ENCODE results near the gene UBE2Z. TPM values are rescaled to one million over a fixed set of nuclear protein-coding genes. Genes with fewer than 3 reads are reported as not detected.
"Not testable (repeated sequence)": the region's sequence is repeated elsewhere in the genome, so short reads cannot be mapped to it uniquely, and the experiment has no call there.

UBE2Z gene
- total RNA-seq, 1 donor from 2014 or later = 111 TPM

- no peak for DNase-seq (ENCODE audit: extremely low read depth, low read depth, low spot score)
Observed at GRCh38 chr17:48903401-48903800, 4.8 kb upstream of the UBE2Z start.

- DNase-seq (ENCODE audit: extremely low read depth, low read depth, low spot score) = no peak
Observed at GRCh38 chr17:48904428-48904827, 3.8 kb upstream of the UBE2Z start.

- no peak for DNase-seq (ENCODE audit: extremely low read depth, low read depth, low spot score)
Observed at GRCh38 chr17:48905987-48906515, 2.2 kb upstream of the UBE2Z start.

- DNase-seq (ENCODE audit: extremely low read depth, low read depth, low spot score) = no peak
Observed at GRCh38 chr17:48907713-48908046, 527 bp upstream of the UBE2Z start.

- DNase-seq (ENCODE audit: extremely low read depth, low read depth, low spot score) = no peak
Observed at GRCh38 chr17:48908853-48909394, 717 bp downstream of the UBE2Z start.

- no peak for DNase-seq (ENCODE audit: extremely low read depth, low read depth, low spot score)
Observed at GRCh38 chr17:48909783-48910182, 1.6 kb downstream of the UBE2Z start.

- DNase-seq (ENCODE audit: extremely low read depth, low read depth, low spot score) = no peak
Observed at GRCh38 chr17:48910370-48910769, 2.2 kb downstream of the UBE2Z start.

DNA sequence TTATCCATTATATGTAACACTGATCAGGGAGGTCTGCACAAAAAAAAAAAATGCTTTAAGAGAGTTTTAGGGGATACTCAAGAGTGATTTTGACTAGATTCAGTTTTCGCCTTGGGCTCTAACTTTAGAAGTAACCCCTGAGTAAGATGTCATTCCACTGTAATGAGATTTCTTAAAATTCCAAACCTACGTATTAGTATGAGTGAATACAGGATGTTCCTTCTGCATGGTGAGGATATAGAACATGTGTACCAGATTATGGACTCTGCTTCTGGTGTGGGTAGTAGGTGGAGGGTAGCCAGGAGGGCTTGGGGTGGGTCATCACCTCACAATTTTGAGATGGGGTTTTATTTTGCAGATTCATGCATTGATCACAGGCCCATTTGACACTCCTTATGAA lies 4.3 kb downstream of the UBE2Z start:
- DNase-seq (ENCODE audit: extremely low read depth, low read depth, low spot score) = no peak

DNA sequence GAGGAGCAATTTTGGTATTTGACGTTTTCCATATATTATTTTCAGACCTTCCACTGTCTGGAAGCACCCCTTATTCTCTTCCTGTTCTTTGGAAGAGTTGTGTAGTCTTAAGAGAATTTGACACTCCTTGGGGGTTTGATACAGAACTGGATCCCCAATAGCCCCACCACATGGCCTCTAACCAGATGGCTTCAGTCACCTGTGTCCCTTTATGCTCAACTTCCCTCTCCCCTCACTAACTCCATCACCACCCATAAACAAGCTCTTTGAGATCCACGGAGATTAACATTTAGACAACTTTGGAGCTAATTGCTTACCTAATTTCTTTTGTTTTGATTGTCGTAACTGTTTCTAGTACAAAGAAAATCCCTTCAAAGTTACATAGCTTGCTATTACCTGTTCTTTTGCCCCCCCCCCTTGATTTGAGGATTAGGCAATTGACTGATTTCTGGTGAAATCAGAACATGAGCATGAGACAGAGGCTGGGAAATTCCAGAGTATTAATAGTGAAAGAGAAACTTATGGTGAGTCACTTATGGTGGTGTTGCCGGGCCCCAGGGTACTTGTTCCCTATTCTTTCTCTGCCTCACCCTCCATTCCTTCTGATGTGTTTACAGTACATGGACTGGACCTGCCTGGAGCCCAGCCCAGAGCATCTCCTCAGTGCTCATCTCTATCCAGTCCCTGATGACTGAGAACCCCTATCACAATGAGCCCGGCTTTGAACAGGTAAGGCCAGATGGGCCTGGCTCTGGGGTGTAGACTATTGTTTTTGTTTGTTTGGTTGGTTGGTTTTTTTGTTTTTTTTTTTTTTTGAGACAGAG lies 7.5 kb downstream of the UBE2Z start:
- DNase-seq (ENCODE audit: extremely low read depth, low read depth, low spot score) = no peak

DNA sequence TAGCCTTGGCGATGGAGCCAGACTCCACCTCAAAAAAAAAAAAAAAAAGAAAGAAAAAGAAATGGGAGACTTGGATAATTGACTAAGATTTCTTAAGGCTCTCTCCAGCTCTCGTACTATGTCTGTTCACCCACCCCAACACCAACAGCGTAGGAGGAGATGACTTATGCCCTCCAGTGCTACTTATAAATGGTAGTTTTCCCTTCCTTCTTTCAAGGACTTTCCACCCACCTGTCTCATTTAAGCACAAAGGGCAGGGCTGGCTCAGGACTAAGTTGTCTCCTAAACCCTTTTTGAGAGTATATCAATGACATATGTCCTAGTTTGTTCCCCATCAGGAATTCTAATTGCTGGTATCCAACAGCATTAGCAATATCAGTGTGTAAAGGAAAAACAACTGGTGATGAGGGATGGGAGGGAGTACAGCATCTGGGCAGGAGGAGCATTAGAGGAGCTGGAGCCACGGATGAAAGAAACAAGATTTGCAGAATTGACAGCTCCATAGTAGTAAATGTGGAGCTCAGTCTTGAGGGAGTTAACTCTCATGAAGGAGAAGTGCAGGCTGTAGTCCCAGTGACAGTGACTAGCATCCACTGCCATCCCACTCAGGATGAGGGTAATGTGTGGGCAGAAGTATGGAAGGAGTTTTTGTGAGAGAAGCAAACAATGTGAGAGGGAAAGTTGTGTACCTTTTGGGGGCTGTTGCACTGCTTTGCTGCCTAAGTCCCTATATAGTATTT lies 17.2 kb downstream of the UBE2Z start:
- DNase-seq (ENCODE audit: extremely low read depth, low read depth, low spot score) = no peak

GRCh38 chr17:48925991-48926342 lies 17.8 kb downstream of the UBE2Z start:
- DNase-seq (ENCODE audit: extremely low read depth, low read depth, low spot score) = no peak

GRCh38 chr17:48927978-48928745 lies 20.0 kb downstream of the UBE2Z start:
- DNase-seq (ENCODE audit: extremely low read depth, low read depth, low spot score) = no peak

- DNase-seq (ENCODE audit: extremely low read depth, low read depth, low spot score) = no peak
Observed at GRCh38 chr17:48928876-48929811, 20.9 kb downstream of the UBE2Z start.

GRCh38 chr17:48929812-48930165 lies 21.6 kb downstream of the UBE2Z start:
- no peak for DNase-seq (ENCODE audit: extremely low read depth, low read depth, low spot score)

GRCh38 chr17:48930435-48930873 lies 22.2 kb downstream of the UBE2Z start:
- DNase-seq (ENCODE audit: extremely low read depth, low read depth, low spot score) = no peak

- DNase-seq (ENCODE audit: extremely low read depth, low read depth, low spot score) = no peak
Observed at GRCh38 chr17:48933035-48933434, 24.8 kb downstream of the UBE2Z start.

DNA sequence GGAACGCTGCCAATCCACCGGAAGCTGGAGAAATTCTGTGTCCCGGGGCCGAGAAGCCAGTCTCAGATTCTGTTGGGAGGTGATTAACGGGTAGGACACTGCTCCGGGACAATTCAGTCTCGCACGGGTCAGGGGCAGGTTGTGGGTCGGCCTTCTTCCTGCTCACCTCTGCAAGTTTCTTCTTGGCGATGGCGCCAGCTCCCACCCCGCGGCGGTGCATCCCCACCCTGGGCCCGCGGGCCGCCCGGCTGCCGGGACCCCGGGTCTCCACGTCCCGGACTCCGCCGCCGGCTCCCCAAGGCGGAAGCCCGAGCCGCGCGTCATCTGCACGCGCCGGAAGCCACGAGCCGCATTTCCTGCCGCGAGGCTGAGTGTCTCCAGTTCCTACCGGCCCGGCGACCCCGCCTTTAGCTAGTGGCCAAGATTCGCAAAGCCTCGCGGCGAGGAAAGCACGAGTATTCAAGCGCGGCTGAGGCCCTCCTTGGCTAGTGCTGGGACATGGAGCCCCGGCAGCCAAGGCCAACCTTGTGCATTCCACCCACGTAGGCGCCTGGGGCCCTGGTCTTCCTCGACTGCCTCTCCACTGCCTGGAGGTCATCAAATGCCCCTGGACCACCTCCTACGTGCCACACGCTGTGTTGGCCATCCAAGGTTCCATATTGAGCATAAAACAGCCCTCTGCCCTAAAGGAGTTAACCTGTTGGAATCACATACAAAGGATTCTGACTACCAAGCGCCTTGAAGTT lies 36.5 kb downstream of the UBE2Z start, which contains the start of gene SNF8:
Gene SNF8, minus strand, starts transcription at position 328 of the 746 bp plus-strand sequence. Its CDS starts 108 bp downstream, at position 220.
- peak; percentile 42 for DNase-seq (ENCODE audit: extremely low read depth, low read depth, low spot score)

DNA sequence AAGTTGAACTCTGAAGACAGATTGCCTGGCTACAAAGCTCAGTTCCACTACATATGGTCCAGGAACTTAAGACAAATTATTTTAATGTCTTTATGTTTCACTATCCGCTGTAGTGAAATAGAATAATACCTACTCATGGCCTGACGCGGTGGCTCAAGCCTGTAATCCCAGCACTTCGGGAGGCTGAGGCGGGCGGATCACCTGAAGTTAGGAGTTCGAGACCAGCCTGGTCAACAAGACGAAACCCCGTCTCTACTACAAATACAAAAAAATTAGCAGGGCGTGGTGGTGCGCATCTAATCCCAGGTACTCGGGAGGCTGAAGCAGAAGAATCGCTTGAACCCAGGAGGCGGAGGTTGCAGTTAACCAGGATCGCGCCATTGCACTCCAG lies 37.0 kb downstream of the UBE2Z start:
- DNase-seq (ENCODE audit: extremely low read depth, low read depth, low spot score) = not testable (repeated sequence)

GRCh38 chr17:48951572-48951971 lies 43.4 kb downstream of the UBE2Z start:
- no peak for DNase-seq (ENCODE audit: extremely low read depth, low read depth, low spot score)
